ENCODE measurements around the gene SPATA20. TPM values are rescaled to one million over a fixed set of nuclear protein-coding genes. Genes with fewer than 3 reads are reported as not detected.

Gene SPATA20
- 70.0 TPM for total RNA-seq

DNA sequence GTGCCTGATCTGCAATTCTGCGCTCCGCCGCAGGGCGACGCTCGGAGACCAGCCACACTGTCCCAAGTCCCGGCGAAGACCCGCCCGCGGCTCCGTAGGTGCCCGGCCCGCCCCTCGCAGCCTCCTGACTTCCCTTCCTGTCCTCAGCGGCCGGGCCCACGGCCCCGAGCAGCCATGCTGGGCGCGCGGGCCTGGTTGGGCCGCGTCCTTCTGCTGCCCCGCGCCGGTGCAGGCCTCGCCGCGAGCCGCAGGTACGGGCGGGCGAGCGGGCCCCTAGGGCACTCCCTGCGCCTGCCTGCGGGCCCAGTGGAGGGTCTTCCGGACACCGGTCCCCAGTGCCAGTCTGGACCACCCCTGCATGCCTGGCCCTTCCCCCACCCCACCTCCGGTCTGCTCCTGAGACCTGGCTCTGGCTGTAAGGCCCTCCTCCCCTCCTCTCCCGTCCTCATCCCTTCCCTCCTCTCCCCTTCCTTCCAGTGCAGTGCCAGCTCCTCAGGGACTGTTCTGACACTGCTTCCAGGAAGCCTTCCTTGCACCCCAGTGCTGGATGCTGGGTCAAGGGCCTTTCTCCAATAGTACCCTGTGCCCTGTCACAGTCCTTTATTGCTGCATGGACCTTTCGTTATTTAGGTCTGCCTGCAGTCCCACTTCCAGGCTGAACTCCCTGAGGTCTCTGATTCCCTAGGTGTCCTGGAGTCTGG lies at the start of gene SPATA20:
SPATA20 (plus strand) TSS at position 140 of the 701 bp plus-strand sequence; CDS start at position 175, 35 bp downstream.
- DNase-seq (ENCODE audit: low spot score): peak; percentile 93

DNA sequence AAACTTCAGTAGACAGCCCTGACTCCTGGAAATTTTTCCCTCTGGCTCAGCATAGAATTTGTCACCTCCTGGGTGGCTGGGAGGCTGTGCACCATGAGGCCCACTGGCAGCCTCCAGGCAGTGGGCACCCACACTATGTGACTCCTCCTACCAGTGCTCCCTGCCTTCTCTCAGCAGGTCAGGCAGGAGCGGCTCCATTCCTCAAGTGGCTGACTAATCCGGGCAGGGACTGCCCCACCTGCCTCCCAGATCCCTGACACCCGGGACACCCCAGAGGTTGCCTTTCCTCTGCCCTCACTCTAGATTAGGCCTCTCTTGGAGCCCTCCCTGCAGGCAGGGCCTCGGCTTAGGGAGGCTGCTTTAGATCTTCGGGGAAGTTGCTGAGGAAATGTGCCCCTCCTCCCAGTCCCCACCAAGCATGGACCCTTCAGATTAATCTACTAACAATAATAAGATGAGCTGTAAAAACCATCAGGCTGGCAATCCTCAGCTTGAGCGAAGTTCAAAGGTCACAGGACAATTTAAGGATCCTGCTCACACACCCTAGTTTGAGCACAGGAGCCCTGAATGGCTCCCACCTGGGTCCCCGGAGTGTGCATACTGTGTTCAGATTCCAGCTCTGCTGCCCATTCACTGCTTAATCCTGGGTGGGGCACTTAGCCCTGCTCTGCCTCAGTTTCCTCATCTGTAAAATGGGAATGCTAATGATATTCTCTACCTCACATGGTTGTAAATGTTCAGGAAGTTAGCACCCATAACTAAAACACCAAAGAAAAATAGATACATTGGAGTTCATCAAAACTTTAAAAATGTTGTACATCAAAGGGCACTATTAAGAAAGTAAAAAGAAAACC lies 48.7 kb upstream of the SPATA20 start:
- no peak for DNase-seq (ENCODE audit: low spot score)

DNA sequence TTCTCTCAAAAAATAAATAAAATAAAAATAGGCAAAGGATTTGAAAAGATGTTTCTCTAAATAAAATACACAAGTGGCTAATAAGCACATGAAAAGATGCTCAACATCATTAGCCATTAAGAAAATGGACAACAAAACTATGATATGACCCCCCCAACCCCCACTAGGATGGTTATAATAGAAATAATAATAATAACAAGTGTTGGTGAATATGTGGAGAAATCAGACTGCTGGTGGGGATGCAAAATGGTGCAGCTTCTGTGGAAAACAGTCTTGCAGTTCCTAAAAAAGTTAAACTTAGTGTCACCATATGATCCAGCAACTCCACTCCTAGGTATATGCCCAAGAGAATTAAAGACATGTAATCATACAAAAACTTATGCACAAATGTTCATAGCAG lies 47.7 kb upstream of the SPATA20 start:
- DNase-seq (ENCODE audit: low spot score): no peak

DNA sequence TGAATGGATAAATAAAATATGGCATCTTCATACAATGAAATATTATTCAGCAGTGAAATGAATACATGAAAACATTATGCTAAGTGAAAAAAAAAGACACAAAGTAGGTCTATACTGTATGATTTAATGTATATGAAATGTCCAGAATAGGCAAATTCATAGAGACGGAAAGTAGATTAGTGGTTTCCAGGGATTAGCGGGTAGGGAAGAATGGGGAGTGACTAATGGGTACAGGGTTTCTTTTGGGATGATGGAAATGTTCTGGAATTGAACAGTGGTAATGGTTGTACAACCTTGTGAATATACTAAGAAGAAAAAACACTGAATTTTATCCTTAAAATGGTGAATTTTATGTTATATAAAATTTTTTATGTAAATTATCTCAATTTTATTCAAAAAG lies 47.3 kb upstream of the SPATA20 start:
- no peak for DNase-seq (ENCODE audit: low spot score)

DNA sequence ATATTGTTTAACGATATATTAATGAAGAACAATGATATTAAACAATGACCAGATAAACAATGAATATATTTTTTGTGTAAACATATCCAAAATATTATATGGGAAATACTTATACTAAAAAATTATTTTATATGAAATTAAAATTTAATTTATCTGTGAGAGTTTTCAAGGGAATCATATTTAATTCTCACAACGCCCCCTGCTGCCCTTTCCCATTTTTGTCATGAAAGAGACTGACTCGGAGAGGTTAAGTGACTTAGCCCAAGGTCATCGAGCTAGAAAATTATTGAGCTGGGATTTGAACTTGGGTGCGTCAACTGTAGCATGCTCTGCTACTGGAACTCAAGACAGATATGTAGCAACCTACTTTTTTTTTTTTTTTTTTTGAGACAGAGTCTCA lies 45.9 kb upstream of the SPATA20 start:
- peak; percentile 48 for DNase-seq (ENCODE audit: low spot score)

DNA sequence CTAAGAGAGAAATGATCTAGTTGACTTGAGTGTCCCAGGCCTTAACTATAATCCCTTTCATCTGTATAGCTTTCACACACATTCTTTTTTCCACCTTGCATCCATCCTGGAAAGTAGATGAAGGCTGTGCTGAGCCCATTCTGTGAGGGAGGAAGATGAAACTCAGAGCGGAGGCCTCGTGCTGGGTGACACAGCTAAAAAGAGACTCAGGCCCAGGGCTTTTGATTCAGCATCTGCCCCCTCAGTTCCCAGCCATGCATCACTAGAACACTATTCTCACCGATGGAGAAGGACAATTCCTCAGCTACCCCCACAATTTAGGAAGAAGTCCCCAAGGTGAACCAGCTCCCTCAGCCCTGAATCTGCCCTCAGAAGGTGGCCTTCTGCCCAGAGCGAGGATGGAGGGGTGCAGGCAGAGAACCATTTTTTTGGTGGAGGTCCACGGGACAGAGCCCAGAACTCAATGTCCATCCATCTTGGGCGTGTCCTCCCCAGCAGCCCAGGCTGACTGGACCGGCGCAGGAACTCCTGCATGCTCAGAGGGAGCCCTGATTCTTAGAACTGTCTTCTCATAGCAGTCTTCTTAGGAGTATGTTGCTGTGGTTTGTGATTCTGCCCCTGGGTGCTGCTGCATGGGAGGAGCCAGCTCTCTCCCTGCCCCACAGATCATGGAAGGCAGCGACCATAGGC lies 44.5 kb upstream of the SPATA20 start:
- no peak for DNase-seq (ENCODE audit: low spot score)

DNA sequence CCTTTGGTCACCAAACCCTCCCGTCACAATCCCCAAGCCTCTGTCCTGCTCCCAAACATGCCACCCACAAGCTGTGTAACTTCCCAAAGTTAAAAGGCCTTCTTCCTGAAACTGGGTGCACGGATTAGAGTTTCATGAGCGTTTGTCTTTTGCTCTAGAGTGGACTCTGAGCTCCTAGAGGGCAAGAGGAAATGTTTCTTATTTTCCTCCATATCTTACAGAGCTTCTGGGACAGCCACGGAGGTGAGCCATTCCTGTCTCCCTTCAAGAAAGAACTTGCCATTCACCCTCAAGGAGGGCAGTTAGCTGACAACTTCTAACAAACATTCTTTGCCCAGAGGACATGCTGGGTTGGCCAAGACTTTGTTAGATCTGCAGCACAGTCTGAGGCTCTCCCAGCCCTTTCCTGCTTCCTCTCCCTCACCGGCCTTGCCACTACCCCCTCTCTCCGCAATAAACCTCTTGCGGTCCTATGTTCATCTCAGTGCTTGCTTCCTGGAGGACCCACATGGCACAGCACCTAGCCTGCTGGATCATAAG lies 41.3 kb upstream of the SPATA20 start:
- DNase-seq (ENCODE audit: low spot score): no peak

DNA sequence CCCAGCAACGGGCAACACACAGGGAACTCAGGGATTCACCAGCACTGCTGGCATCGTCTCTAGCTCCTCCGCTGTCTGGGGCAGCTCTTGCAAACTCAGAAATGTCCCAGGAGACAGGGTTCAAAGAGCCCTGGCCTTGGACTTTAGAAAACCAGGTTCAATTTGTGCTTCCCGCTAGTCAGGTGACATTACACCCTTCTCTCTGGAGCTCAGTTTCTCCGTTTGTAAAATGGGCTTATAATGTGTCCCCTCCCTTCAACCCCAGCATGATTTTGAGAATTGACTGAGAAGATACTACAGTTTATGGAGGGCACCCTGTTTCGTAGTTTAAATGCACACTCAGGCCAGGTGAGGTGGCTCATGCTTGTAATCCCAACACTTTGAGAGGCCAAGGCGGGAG lies 40.7 kb upstream of the SPATA20 start:
- DNase-seq (ENCODE audit: low spot score): no peak

DNA sequence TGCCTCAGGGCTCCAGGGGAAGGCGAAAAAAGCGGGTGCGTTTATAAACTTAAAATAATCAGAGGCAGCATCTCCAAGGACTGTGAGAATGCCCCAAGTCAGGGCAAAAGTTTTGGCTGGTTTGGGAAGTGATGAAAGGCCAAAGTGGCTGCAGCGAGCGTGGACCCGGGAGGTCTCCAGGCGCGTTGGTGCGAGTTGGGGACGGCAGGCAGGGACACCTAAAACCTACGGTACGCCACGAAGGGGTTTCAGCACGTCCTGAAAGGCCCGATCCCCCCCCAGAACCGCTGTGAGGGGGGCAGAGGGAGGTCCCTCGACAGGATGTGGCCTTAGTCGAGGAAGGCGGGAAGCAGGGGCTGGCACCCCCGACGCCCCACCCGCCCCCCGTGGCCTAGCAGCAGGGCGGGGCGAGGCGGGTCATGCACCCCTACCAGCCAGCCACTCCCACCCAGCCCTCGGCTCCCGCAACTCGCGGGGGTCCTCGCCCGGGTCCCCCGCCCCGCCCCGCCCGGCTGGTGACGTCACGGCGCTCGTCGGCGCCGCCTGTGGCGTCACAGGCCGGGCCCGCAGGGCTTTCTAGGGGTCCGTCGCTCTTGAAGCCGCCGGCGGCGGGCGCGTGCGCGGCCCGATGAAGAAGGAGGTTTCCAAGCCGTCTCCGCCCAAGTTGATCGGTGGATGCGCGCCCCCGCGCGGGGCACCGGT lies 39.0 kb upstream of the SPATA20 start, which contains the start of gene MYCBPAP:
MYCBPAP (plus strand) TSS at position 569 of the 702 bp plus-strand sequence. CDS start 236 bp downstream, outside the sequence.
- peak; percentile 83 for DNase-seq (ENCODE audit: low spot score)

DNA sequence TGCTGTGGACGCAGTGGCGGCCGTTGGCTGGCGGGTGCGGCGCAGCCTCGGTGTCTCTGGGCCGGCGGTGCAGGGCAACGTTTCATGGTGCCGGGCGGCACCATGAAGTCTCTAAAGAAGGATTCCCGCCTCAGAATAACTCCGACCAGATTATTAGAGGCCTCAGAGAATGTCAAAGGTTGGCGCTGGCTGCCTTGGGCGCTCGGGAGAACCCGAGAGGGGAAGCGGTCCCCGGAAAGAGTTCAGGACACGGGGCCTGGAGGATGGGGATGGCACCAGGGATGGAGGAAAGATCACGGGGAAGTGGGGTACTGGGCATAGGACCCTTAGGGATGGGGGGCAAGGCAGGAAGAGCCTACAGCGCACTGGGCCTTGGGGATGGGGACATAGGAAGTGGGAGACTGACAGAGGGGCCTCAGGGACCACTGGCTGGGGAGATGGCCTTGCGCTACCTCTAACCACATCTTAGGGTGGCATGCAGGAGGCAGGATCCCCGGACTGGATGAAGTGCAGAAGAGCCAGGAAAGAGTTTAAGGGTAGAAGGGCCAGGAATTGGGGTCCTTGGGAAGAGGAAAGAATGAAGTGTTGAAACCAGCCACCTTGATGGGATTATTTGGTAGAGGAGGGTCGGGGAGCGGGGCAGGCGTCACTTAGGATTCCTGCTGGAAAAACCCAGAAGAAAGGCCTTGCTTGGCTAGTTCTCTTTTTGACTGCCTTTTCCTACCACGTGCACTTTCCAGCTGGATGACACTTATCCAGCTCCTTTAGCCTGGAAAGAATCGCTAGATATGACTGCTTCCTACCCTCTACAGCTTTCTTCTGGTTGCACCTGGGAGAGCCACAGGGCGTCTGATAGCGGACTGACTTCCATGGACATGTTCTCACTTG lies 38.2 kb upstream of the SPATA20 start:
- no peak for DNase-seq (ENCODE audit: low spot score)

DNA sequence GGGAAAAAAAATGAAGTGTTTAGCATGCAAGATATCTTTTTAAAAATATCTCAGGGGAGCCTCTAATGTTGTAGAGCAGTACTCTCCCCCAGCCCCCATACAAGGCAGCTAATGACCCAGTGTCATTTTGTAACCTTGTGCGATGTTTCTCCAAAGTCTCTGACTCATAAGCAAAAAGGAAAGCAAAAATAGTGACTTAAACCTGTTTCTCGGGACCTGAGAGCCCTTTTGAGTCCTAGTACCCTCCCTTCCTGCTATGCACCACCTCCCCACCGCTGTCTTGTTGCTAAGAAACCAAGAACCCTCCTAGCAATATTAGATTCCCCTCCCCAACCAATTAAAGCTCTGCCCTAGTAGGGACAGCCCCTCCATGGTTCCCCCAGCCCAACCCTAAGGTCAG lies 35.9 kb upstream of the SPATA20 start:
- DNase-seq (ENCODE audit: low spot score): no peak

DNA sequence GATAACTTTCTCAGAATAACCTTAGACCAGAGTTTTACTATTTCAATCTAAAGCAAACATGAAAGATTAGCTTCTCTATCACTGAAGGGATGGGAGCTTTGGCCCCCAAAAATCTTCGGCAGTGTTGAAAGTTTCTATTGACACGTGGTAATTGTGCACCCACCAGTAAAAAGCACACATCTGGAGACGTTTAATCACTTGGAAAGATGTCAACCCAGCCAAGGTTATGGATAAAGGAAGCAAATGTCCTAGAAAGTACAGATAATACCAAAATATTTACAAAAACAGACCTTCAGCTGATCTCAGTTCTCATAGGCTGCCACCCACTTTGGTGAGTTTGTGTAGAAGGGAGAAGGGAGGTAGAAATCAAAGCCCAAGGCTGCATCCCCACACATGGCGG lies 33.5 kb upstream of the SPATA20 start:
- DNase-seq (ENCODE audit: low spot score): no peak

DNA sequence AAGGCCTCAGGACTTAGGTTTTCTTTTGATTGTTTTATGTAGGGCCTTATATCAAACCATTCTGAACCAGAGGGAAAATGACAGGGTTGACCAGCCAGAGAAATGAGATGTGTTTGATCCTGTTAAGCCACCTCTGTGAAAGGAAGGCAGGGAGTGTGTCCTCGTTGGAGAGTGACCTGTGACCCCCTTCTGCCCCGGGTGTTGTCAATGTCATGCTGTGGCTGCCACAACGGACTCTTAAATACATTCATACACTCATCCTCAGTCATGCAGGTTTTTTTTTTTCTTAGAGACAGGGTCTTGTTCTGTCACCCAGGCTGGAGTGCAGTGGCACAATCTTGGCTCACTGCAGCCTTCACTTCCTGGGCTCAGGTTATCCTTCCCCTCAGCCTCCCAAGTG lies 32.6 kb upstream of the SPATA20 start:
- no peak for DNase-seq (ENCODE audit: low spot score)

DNA sequence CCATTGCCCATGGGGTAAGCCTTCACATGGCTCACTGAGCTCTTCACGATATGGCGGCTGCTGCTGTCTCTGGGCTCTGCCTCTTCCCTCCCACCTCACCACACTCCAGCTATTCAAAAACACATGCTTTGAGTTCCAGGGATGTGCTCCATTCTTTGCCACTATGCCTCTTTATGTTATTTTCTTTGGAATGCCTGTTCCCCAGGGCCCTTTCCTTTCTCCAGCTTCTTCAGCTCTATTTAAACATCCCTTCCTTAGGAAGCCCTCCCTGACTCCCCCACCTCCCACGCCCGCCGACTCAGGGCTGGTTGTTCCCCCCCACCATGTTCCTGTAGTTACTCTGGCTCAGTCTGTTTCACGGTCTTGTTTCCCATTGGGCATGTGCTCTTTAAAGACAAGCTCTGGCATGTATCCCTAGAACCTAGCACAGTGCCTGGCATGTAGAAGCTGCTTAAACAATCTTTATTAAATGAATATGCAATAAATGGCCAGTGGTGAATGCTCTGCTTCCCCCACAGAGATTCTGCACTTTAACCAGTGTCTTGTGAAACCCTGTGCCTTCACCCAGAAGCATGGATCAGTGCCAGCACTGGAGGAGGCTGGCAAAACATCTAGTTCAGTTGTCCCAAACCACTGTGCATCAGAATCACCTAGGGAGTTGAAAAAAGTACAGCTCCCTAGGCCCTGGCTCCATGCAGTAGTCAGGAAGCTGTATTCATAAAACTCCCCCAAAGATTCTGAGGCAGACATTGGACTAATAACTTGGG lies 31.9 kb upstream of the SPATA20 start:
- no peak for DNase-seq (ENCODE audit: low spot score)

DNA sequence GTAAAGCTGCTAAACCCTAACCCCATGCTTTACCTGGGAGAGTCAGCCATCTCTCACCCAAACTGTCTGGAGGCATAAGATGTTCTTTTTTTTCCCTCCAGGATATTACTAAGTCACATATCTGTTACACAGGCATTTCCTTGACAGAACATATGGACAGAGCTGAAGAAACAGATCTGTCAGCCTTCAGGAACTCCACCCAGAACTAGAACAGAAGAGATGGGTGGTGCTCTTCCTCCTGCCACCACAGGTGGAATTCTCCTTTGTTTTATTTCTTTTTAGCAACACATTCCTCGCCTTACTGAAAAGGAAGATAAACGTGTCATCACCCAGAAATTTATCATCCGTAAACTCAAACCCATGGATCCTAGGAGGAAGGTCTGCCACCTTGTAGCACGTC lies 30.0 kb upstream of the SPATA20 start:
- DNase-seq (ENCODE audit: low spot score): no peak

DNA sequence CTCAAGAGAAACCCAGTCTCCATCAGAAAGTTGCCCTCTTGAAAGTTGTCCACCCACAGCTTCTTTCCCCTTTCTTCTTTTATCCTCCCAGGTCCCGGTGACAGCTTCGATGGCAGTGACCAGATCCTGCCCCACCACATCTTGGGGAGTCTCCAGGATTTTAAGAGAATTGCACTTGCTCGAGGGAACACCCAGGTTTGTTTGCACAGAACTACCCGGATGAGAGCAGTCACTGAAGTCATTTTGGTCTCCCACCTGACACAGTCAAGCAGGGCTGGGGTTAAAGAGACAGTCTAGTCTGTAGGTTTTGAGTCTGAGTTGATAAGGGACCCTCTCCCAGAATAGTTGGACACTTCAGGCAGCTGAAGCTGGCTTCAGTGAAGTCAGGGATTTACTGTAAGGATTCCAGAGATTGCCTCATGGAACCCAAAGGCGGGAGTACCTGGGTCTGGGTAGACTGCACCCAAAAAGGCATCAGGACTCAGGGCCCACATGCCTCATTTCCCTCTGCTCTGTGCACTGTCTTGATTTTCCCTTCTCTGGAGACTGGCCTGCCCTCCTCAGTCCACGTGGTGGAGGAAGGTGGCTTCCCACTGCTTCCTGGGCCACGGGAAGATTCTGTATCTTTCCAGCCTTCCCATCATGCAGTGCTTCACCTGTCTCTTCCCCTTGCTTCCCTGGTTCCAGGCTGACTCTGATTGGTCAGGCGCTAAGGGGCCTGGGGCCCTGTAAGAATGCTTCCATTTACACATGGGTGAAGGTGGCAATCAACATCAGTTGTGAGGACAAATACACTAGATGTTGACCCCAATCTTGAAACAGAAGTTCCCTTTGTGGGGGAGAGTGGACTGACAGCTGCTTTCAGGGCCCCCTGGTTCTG lies 29.2 kb upstream of the SPATA20 start:
- no peak for DNase-seq (ENCODE audit: low spot score)

DNA sequence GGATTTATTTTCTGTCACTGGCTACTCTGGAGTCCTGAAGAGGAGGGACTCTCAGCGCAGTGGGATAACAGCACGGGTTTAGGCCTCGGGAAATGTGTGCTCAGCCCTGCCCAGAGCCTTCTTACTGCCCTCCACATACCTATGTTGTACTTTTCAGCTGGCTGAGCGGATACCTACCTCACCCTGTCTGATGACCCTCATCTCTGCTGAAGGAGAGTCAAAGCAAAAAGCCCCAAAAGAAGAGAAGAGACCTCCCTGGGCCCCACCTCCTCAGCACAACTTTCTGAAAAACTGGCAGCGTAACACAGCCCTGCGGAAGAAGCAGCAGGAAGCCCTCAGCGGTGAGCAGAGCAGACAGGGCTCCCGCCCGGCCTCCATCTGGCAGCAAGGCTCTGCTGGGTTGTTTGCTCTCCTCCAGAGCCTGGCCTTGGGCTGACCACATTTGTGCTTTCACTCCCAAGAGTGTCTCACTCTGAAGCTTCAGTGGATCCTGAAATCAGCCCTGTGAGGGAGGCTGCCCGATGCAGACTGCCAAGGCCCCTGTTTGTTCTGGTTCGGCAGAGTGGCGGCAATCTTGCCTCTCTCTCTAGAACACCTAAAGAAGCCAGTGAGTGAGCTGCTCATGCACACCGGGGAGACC lies 28.5 kb upstream of the SPATA20 start:
- DNase-seq (ENCODE audit: low spot score): no peak

DNA sequence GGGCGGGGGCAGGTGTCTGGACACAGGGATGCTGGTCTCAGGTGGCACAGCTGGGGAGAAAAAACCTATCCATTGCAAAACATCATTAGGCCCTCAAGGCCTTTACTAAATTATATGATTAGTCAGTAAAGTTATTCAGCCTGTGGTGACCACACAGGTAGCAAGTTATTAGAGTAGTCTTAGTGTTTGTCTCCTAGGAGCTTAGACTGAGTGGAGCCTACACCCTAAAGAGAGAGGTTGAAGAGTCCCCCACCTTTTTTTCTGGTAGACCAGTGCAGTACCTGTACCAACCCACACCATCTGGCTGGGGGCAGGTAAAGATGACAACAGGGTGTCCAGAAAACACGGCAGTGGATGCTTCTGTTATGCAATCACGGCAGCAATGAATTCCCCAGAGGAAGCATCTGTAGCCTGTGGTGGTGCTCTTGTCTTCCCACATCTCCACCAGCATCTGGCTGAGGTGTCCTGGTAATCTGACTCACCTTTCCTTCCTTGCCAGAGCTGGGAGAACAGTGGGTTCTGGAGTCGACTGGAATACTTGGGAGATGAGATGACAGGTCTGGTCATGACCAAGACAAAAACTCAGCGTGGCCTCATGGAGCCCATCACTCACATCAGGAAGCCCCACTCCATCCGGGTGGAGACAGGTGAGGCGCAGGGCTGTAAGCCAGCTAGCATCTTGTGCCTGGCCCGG lies 27.7 kb upstream of the SPATA20 start:
- DNase-seq (ENCODE audit: low spot score): no peak

All from mucosa of gallbladder (tissue), 1 donor.